Measurements from ENCODE around the gene AREG.

DNA sequence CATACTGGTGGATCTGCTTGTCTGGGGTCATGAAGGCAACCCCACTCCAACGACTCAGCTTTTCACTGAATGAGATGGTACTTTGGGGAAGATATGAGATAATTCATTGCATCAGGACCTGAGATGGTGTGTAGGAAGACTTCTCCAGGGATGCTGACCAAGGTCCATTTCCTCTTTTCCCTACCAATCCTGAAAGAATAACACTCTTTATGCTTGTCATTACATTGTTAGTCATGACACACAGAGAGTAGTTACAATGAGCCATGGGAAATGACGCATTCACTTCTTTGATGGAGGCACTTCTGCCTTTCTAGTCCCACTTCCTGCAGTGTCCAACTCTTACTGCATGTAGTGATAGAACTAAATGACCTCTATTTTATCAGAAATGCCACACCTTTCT lies 58.6 kb downstream of the AREG start:
- TF ChIP-seq POLR2A (IDR thresholded peaks at IDR 0.05; ENCODE audit: borderline replicate concordance, extremely low read depth, insufficient read depth, insufficient read length): no peak
- TF ChIP-seq, protein P1, sequence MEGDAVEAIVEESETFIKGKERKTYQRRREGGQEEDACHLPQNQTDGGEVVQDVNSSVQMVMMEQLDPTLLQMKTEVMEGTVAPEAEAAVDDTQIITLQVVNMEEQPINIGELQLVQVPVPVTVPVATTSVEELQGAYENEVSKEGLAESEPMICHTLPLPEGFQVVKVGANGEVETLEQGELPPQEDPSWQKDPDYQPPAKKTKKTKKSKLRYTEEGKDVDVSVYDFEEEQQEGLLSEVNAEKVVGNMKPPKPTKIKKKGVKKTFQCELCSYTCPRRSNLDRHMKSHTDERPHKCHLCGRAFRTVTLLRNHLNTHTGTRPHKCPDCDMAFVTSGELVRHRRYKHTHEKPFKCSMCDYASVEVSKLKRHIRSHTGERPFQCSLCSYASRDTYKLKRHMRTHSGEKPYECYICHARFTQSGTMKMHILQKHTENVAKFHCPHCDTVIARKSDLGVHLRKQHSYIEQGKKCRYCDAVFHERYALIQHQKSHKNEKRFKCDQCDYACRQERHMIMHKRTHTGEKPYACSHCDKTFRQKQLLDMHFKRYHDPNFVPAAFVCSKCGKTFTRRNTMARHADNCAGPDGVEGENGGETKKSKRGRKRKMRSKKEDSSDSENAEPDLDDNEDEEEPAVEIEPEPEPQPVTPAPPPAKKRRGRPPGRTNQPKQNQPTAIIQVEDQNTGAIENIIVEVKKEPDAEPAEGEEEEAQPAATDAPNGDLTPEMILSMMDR (IDR thresholded peaks at IDR 0.05 in 2 of 3, conservative IDR thresholded peaks at IDR 0.05 in 1 of 3; ENCODE audit: borderline replicate concordance in 1 of 3, insufficient read depth in 1 of 3, low read depth in 2 of 3, low read length in 2 of 3): no peak
- TF ChIP-seq, protein P2, sequence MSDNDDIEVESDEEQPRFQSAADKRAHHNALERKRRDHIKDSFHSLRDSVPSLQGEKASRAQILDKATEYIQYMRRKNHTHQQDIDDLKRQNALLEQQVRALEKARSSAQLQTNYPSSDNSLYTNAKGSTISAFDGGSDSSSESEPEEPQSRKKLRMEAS (IDR thresholded peaks at IDR 0.05): no peak
- no peak for TF ChIP-seq EZH2 (IDR thresholded peaks at IDR 0.05)
- no peak for TF ChIP-seq ELF1 (IDR thresholded peaks at IDR 0.05; ENCODE audit: borderline replicate concordance, low read depth)
- TF ChIP-seq, protein P3, sequence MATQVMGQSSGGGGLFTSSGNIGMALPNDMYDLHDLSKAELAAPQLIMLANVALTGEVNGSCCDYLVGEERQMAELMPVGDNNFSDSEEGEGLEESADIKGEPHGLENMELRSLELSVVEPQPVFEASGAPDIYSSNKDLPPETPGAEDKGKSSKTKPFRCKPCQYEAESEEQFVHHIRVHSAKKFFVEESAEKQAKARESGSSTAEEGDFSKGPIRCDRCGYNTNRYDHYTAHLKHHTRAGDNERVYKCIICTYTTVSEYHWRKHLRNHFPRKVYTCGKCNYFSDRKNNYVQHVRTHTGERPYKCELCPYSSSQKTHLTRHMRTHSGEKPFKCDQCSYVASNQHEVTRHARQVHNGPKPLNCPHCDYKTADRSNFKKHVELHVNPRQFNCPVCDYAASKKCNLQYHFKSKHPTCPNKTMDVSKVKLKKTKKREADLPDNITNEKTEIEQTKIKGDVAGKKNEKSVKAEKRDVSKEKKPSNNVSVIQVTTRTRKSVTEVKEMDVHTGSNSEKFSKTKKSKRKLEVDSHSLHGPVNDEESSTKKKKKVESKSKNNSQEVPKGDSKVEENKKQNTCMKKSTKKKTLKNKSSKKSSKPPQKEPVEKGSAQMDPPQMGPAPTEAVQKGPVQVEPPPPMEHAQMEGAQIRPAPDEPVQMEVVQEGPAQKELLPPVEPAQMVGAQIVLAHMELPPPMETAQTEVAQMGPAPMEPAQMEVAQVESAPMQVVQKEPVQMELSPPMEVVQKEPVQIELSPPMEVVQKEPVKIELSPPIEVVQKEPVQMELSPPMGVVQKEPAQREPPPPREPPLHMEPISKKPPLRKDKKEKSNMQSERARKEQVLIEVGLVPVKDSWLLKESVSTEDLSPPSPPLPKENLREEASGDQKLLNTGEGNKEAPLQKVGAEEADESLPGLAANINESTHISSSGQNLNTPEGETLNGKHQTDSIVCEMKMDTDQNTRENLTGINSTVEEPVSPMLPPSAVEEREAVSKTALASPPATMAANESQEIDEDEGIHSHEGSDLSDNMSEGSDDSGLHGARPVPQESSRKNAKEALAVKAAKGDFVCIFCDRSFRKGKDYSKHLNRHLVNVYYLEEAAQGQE (IDR thresholded peaks at IDR 0.05; ENCODE audit: low read depth): no peak
- TF ChIP-seq EGR1 (IDR thresholded peaks at IDR 0.05; ENCODE audit: low read depth): no peak
- no peak for TF ChIP-seq POLR2AphosphoS5 (IDR thresholded peaks at IDR 0.05; ENCODE audit: low read depth, low read length)
- TF ChIP-seq SP1 (IDR thresholded peaks at IDR 0.05; ENCODE audit: low read depth): no peak
- no peak for TF ChIP-seq EZH2phosphoT487 (IDR thresholded peaks at IDR 0.05; ENCODE audit: borderline replicate concordance)

Data from HCT116 (cell line).